ENCODE measurements around the gene ATG4D. TPM values are rescaled to one million over a fixed set of nuclear protein-coding genes. Genes with fewer than 3 reads are reported as not detected.
A peak's percentile ranks its signal among the peaks of the same experiment; 100 is the strongest.

Gene ATG4D
- total RNA-seq, 1 donor from 2014 or later = 34.1 TPM

GRCh38 chr19:10580979-10581631 is 37.4 kb downstream of the ATG4D start:
- peaks cover 17% of the 10 kb centered on the region for H3K4me1 Mint-ChIP-seq (ENCODE audit: low read depth)
- H3K27ac Mint-ChIP-seq = no peak overlapping the region
- intact Hi-C loops (cut with micrococcal nuclease) = loop anchor here (1.0 to 2.0 kb wide), 3 partner anchors 22 to 118 kb away; no protein-coding TSS in a partner anchor
- DNase-seq (ENCODE audit: low spot score) = peak; percentile 81
- no peaks in the 10 kb centered on the region for H3K36me3 Mint-ChIP-seq (ENCODE audit: low read depth)
- peaks cover 8% of the 10 kb centered on the region for H3K27me3 Mint-ChIP-seq (ENCODE audit: low read depth)
- H3K9me3 Mint-ChIP-seq = no peaks in the 10 kb centered on the region
- no peak overlapping the region for H3K4me3 Mint-ChIP-seq (ENCODE audit: low read depth)

- H3K9me3 Mint-ChIP-seq = no peaks in the 10 kb centered on the region
- DNase-seq (ENCODE audit: low spot score) = no peak
- intact Hi-C loops (cut with micrococcal nuclease) = no loop called here
- H3K27me3 Mint-ChIP-seq (ENCODE audit: low read depth) = peaks cover 12% of the 10 kb centered on the region
- H3K27ac Mint-ChIP-seq = no peak overlapping the region
- peaks cover 17% of the 10 kb centered on the region for H3K4me1 Mint-ChIP-seq (ENCODE audit: low read depth)
- no peak overlapping the region for H3K4me3 Mint-ChIP-seq (ENCODE audit: low read depth)
- H3K36me3 Mint-ChIP-seq (ENCODE audit: low read depth) = no peaks in the 10 kb centered on the region
Observed at GRCh38 chr19:10582091-10582490, 38.4 kb downstream of the ATG4D start.

GRCh38 chr19:10583036-10583776 is 39.5 kb downstream of the ATG4D start:
- no peak for DNase-seq (ENCODE audit: low spot score)
- H3K4me3 Mint-ChIP-seq (ENCODE audit: low read depth) = no peak overlapping the region
- H3K9me3 Mint-ChIP-seq = no peaks in the 10 kb centered on the region
- intact Hi-C loops (cut with micrococcal nuclease) = no loop called here
- no peak overlapping the region for H3K27ac Mint-ChIP-seq
- peaks cover 19% of the 10 kb centered on the region for H3K27me3 Mint-ChIP-seq (ENCODE audit: low read depth)
- peaks cover 22% of the 10 kb centered on the region for H3K4me1 Mint-ChIP-seq (ENCODE audit: low read depth)
- H3K36me3 Mint-ChIP-seq (ENCODE audit: low read depth) = no peaks in the 10 kb centered on the region

GRCh38 chr19:10586396-10586795 is 42.7 kb downstream of the ATG4D start:
- peaks cover 19% of the 10 kb centered on the region for H3K27me3 Mint-ChIP-seq (ENCODE audit: low read depth)
- H3K36me3 Mint-ChIP-seq (ENCODE audit: low read depth) = no peaks in the 10 kb centered on the region
- intact Hi-C loops (cut with micrococcal nuclease) = no loop called here
- no peak overlapping the region for H3K27ac Mint-ChIP-seq
- no peak overlapping the region for H3K4me3 Mint-ChIP-seq (ENCODE audit: low read depth)
- peaks cover 17% of the 10 kb centered on the region for H3K4me1 Mint-ChIP-seq (ENCODE audit: low read depth)
- no peak for DNase-seq (ENCODE audit: low spot score)
- no peaks in the 10 kb centered on the region for H3K9me3 Mint-ChIP-seq

- Mint-ChIP-seq H3K36me3 (ENCODE audit: low read depth) (no peaks in the 10 kb centered on the region), H3K27me3 (ENCODE audit: low read depth) (peaks cover 19% of the 10 kb centered on the region), H3K4me3 (ENCODE audit: low read depth) (no peak within 1 kb of the TSS), H3K27ac (no peak within 1 kb of the TSS), H3K4me1 (ENCODE audit: low read depth) (peaks cover 17% of the 10 kb centered on the region), H3K9me3 (no peaks in the 10 kb centered on the region)
- DNase-seq (ENCODE audit: low spot score) = no peak
- intact Hi-C loops (cut with micrococcal nuclease) = no loop called here
Observed at GRCh38 chr19:10587022-10587838, 43.5 kb downstream of the ATG4D start, which contains the start of gene AP1M2. AP1M2 (minus strand) TSS chr19:10587312; CDS start chr19:10587231, 81 bp downstream.

- Mint-ChIP-seq H3K4me1 (ENCODE audit: low read depth) (peaks cover 17% of the 10 kb centered on the region), H3K36me3 (ENCODE audit: low read depth) (no peaks in the 10 kb centered on the region), H3K27me3 (ENCODE audit: low read depth) (peaks cover 19% of the 10 kb centered on the region), H3K27ac (no peak overlapping the region), H3K9me3 (no peaks in the 10 kb centered on the region), H3K4me3 (ENCODE audit: low read depth) (no peak overlapping the region)
- no peak for DNase-seq (ENCODE audit: low spot score)
- intact Hi-C loops (cut with micrococcal nuclease) = no loop called here
Observed at GRCh38 chr19:10587839-10588150, 44.1 kb downstream of the ATG4D start.

- no peaks in the 10 kb centered on the region for H3K36me3 Mint-ChIP-seq (ENCODE audit: low read depth)
- DNase-seq (ENCODE audit: low spot score) = no peak
- intact Hi-C loops (cut with micrococcal nuclease) = no loop called here
- peaks cover 19% of the 10 kb centered on the region for H3K4me1 Mint-ChIP-seq (ENCODE audit: low read depth)
- H3K4me3 Mint-ChIP-seq (ENCODE audit: low read depth) = no peak overlapping the region
- H3K9me3 Mint-ChIP-seq = no peaks in the 10 kb centered on the region
- no peaks in the 10 kb centered on the region for H3K27me3 Mint-ChIP-seq (ENCODE audit: low read depth)
- no peak overlapping the region for H3K27ac Mint-ChIP-seq
Observed at GRCh38 chr19:10593148-10593547, 49.4 kb downstream of the ATG4D start.

GRCh38 chr19:10593820-10594637 is 50.3 kb downstream of the ATG4D start:
- DNase-seq (ENCODE audit: low spot score) = no peak
- H3K4me3 Mint-ChIP-seq (ENCODE audit: low read depth) = no peak overlapping the region
- intact Hi-C loops (cut with micrococcal nuclease) = no loop called here
- no peaks in the 10 kb centered on the region for H3K9me3 Mint-ChIP-seq
- H3K27ac Mint-ChIP-seq = peak overlapping the region; percentile 40
- H3K36me3 Mint-ChIP-seq (ENCODE audit: low read depth) = no peaks in the 10 kb centered on the region
- H3K4me1 Mint-ChIP-seq (ENCODE audit: low read depth) = peaks cover 19% of the 10 kb centered on the region
- no peaks in the 10 kb centered on the region for H3K27me3 Mint-ChIP-seq (ENCODE audit: low read depth)

- H3K27ac Mint-ChIP-seq = no peak overlapping the region
- H3K4me1 Mint-ChIP-seq (ENCODE audit: low read depth) = peaks cover 31% of the 10 kb centered on the region
- DNase-seq (ENCODE audit: low spot score) = no peak
- H3K4me3 Mint-ChIP-seq (ENCODE audit: low read depth) = no peak overlapping the region
- H3K36me3 Mint-ChIP-seq (ENCODE audit: low read depth) = peaks cover 11% of the 10 kb centered on the region
- H3K9me3 Mint-ChIP-seq = no peaks in the 10 kb centered on the region
- intact Hi-C loops (cut with micrococcal nuclease) = loop anchor here (5.0 kb wide), 1 partner anchor 52 kb away; the partner anchor contains the start of gene ILF3
- peaks cover 1% of the 10 kb centered on the region for H3K27me3 Mint-ChIP-seq (ENCODE audit: low read depth)
Observed at GRCh38 chr19:10600149-10600548, 56.4 kb downstream of the ATG4D start.

- peaks cover 1% of the 10 kb centered on the region for H3K27me3 Mint-ChIP-seq (ENCODE audit: low read depth)
- no peak for DNase-seq (ENCODE audit: low spot score)
- intact Hi-C loops (cut with micrococcal nuclease) = loop anchor here (2.0 to 5.0 kb wide), 3 partner anchors 21 to 50 kb away; partner anchors contain the start of genes CDKN2D and ILF3
- H3K27ac Mint-ChIP-seq = no peak overlapping the region
- H3K36me3 Mint-ChIP-seq (ENCODE audit: low read depth) = peaks cover 11% of the 10 kb centered on the region
- peak overlapping the region; percentile 70 for H3K4me3 Mint-ChIP-seq (ENCODE audit: low read depth)
- peaks cover 18% of the 10 kb centered on the region for H3K4me1 Mint-ChIP-seq (ENCODE audit: low read depth)
- H3K9me3 Mint-ChIP-seq = no peaks in the 10 kb centered on the region
Observed at GRCh38 chr19:10601999-10602329, 58.3 kb downstream of the ATG4D start.

- peak overlapping the region; percentile 97 for H3K4me3 Mint-ChIP-seq (ENCODE audit: low read depth)
- peaks cover 11% of the 10 kb centered on the region for H3K36me3 Mint-ChIP-seq (ENCODE audit: low read depth)
- intact Hi-C loops (cut with micrococcal nuclease) = loop anchor here (2.0 to 5.0 kb wide), 3 partner anchors 22 to 50 kb away; partner anchors contain the start of genes CDKN2D and ILF3
- H3K9me3 Mint-ChIP-seq = no peaks in the 10 kb centered on the region
- H3K27ac Mint-ChIP-seq = peak overlapping the region; percentile 100
- H3K4me1 Mint-ChIP-seq (ENCODE audit: low read depth) = peaks cover 16% of the 10 kb centered on the region
- DNase-seq (ENCODE audit: low spot score) = peak; percentile 78
- H3K27me3 Mint-ChIP-seq (ENCODE audit: low read depth) = peaks cover 1% of the 10 kb centered on the region
Observed at GRCh38 chr19:10602330-10603083, 58.8 kb downstream of the ATG4D start.

Measured in activated T-helper 2 cell treated with anti-CD3 and anti-CD28 coated beads, Interferon-gamma antibody, Interleukin-2, Interleukin-4, amounts not matched to agents 10 μg/mL and 5 μg/mL and 100 μg/mL, durations not matched to agents 14 hours and 24 hours and 36 hours (primary cell).